AG09319 (cell line): ENCODE measurements around the gene C1S.
A peak's percentile ranks its signal among the peaks of the same experiment; 100 is the strongest.

Source experiments
- DNase-seq: peaks from one replicate; pipeline ENCODE4 v3.0.0-alpha.2; 2010; ENCODE audit warnings: low read depth; ENCODE audit errors: extremely low read depth
- CTCF ChIP-seq: IDR thresholded peaks from 2 replicates; pipeline ENCODE4 v1.5.1; 2011; ENCODE audit warnings: low read depth, mild to moderate bottlenecking, inconsistent platforms, low read length, moderate library complexity

C1S gene

DNA sequence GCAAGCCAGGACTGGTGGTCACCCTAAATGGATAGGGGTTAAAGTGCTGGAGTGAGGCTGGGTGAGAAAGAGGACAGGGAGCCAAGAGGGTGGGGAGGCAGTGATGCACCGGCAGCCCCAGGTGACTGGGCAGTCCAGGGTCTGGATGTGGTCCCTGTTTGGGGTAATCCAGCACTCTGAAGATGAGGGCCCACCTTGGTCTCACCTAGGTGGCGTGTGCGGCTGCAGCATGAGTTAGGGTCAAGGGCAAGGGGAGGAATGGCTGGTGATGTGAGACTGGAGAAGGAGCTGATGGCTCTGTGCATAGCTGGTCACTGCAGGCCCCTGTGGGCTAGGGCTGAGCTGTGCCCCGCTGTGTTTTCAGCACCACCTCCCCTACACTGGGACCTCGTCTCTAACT is 50.1 kb downstream of the C1S start:
- no peak for TF ChIP-seq CTCF
- DNase-seq: no peak

GRCh38 chr12:7112041-7112440 is 51.5 kb downstream of the C1S start:
- DNase-seq: no peak
- no peak for TF ChIP-seq CTCF

- peak; percentile 83 for TF ChIP-seq CTCF
- no peak for DNase-seq
These were observed 52.9 kb downstream of the C1S start for GRCh38 chr12:7113389-7113871.

DNA sequence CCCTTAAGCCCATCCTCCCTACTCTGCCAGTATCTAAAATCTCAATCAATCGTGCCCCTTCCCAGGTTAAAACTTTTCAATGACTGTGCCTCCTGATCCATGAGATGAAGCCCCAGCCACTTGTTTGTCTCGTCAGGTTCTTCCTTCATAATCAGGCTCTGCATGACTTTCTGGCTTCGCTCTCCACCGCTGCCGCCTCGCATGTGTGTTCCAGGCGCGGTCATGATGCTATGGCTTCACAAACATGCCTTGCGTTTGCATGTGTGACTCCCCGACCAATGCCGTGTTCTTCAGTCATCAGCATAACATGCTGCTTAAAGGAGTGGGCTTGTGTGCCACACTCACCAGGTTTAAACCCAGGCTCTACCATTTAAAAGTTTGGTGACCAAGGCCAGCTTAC is 53.5 kb downstream of the C1S start:
- no peak for DNase-seq

DNA sequence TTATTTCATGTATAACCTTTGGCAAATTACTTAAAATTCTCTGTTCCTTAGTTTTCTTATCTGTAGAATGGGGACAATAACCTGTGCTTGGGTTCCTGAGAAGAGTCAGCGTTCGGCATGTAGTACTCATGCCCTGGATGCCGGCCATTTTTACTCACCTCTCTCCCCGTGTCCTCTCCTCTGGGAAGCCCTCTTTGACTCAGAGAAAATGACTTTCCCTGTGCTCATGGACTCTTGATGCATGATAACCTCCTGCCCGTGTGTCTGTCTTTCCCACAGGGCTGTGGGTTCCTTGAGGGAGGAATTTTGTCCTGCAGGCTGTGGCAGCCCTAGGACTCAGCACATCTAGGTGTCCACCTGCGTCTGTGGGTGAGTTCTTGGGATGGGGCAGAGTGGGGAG is 54.3 kb downstream of the C1S start:
- TF ChIP-seq CTCF: no peak
- no peak for DNase-seq

More for the DNA sequence above, 53.5 kb downstream of the C1S start:
- TF ChIP-seq CTCF: no peak

DNA sequence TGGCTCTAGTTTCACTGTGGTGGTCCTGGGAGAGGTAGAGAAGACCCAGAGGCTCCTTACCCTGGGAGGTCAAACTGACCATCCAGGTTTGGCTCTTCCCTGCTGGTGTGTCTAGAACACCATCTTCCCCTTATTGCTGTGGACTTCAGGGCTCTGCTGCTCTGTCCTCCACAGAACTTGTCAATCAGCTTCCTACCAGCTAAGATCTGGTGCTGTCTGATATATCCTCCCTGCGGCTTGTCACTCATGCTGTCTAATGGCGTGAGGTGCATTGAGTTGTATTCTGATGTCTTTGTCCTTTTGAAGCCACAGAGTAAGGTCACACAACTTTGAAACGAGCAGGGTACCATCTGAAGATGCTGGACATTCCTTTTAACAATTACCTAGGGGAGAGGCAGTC is 55.7 kb downstream of the C1S start:
- TF ChIP-seq CTCF: no peak
- no peak for DNase-seq

DNA sequence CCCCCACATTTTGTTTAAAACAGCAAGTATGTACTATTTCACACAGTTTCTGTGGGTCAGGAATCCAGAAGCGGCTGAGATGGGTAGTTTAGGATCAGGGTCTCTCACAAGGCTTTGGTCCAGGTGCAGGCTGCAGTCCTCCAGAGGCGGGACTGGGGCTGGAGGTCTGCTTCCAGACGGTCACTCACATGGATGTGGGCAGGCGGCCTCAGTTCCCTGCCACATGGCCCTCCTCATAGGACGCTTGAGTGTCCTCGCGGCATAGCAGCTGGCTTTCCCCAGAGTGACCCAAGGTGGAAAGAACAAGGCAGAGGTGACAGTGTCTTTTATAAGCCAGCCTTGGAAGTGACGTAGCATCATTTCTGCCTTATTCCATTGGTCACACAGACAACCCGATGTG is 56.4 kb downstream of the C1S start:
- no peak for TF ChIP-seq CTCF
- DNase-seq: no peak
